Measurements from ENCODE around the gene RCOR1.
"Not testable (repeated sequence)": the region's sequence is repeated elsewhere in the genome, so short reads cannot be mapped to it uniquely, and the experiment has no call there.

RCOR1 gene

GRCh38 chr14:102557434-102558226 lies 34.8 kb upstream of the RCOR1 start:
- Histone ChIP-seq H3K4me3 (ENCODE audit: low read length) (no peak overlapping the region), H3K9ac (ENCODE audit: low read length) (no peak overlapping the region), H3K36me3 (ENCODE audit: control insufficient read depth, insufficient read depth, low read length) (no peaks in the 10 kb centered on the region), H3K4me1 (ENCODE audit: control insufficient read depth, insufficient read depth, low read length) (peaks cover 8% of the 10 kb centered on the region), H3K9me3 (ENCODE audit: control insufficient read depth, low read length) (no peaks in the 10 kb centered on the region), H3K27me3 (ENCODE audit: control insufficient read depth, insufficient read depth, low read length) (no peaks in the 10 kb centered on the region)

GRCh38 chr14:102558556-102558955 lies 33.9 kb upstream of the RCOR1 start:
- Histone ChIP-seq H3K36me3 (ENCODE audit: control insufficient read depth, insufficient read depth, low read length) (no peaks in the 10 kb centered on the region), H3K27me3 (ENCODE audit: control insufficient read depth, insufficient read depth, low read length) (no peaks in the 10 kb centered on the region), H3K9me3 (ENCODE audit: control insufficient read depth, low read length) (no peaks in the 10 kb centered on the region), H3K4me1 (ENCODE audit: control insufficient read depth, insufficient read depth, low read length) (peaks cover 5% of the 10 kb centered on the region), H3K9ac (ENCODE audit: low read length) (no peak overlapping the region), H3K4me3 (ENCODE audit: low read length) (no peak overlapping the region)

GRCh38 chr14:102560458-102561261 lies 31.8 kb upstream of the RCOR1 start:
- Histone ChIP-seq H3K9ac (ENCODE audit: low read length) (no peak overlapping the region), H3K36me3 (ENCODE audit: control insufficient read depth, insufficient read depth, low read length) (no peaks in the 10 kb centered on the region), H3K4me1 (ENCODE audit: control insufficient read depth, insufficient read depth, low read length) (no peaks in the 10 kb centered on the region), H3K4me3 (ENCODE audit: low read length) (no peak overlapping the region), H3K9me3 (ENCODE audit: control insufficient read depth, low read length) (no peaks in the 10 kb centered on the region), H3K27me3 (ENCODE audit: control insufficient read depth, insufficient read depth, low read length) (no peaks in the 10 kb centered on the region)

- no peaks in the 10 kb centered on the region for H3K27me3 ChIP-seq (ENCODE audit: control insufficient read depth, insufficient read depth, low read length)
- H3K4me3 ChIP-seq (ENCODE audit: low read length) = no peak overlapping the region
- H3K9ac ChIP-seq (ENCODE audit: low read length) = no peak overlapping the region
- peaks cover 6% of the 10 kb centered on the region for H3K4me1 ChIP-seq (ENCODE audit: control insufficient read depth, insufficient read depth, low read length)
- no peaks in the 10 kb centered on the region for H3K36me3 ChIP-seq (ENCODE audit: control insufficient read depth, insufficient read depth, low read length)
- H3K9me3 ChIP-seq (ENCODE audit: control insufficient read depth, low read length) = no peaks in the 10 kb centered on the region
Observed at GRCh38 chr14:102565331-102565887, 27.0 kb upstream of the RCOR1 start.

- H3K4me3 ChIP-seq (ENCODE audit: low read length) = no peak overlapping the region
Observed at GRCh38 chr14:102565959-102566358, 26.5 kb upstream of the RCOR1 start.

GRCh38 chr14:102568115-102568614 lies 24.3 kb upstream of the RCOR1 start:
- Histone ChIP-seq H3K27me3 (ENCODE audit: control insufficient read depth, insufficient read depth, low read length) (no peaks in the 10 kb centered on the region), H3K4me1 (ENCODE audit: control insufficient read depth, insufficient read depth, low read length) (peaks cover 6% of the 10 kb centered on the region), H3K4me3 (ENCODE audit: low read length) (no peak overlapping the region), H3K9ac (ENCODE audit: low read length) (peak overlapping the region; percentile 19), H3K36me3 (ENCODE audit: control insufficient read depth, insufficient read depth, low read length) (no peaks in the 10 kb centered on the region), H3K9me3 (ENCODE audit: control insufficient read depth, low read length) (no peaks in the 10 kb centered on the region)

More at GRCh38 chr14:102565959-102566358, 26.5 kb upstream of the RCOR1 start:
- Histone ChIP-seq H3K36me3 (ENCODE audit: control insufficient read depth, insufficient read depth, low read length) (no peaks in the 10 kb centered on the region), H3K9me3 (ENCODE audit: control insufficient read depth, low read length) (no peaks in the 10 kb centered on the region), H3K9ac (ENCODE audit: low read length) (no peak overlapping the region), H3K27me3 (ENCODE audit: control insufficient read depth, insufficient read depth, low read length) (no peaks in the 10 kb centered on the region), H3K4me1 (ENCODE audit: control insufficient read depth, insufficient read depth, low read length) (peaks cover 6% of the 10 kb centered on the region)

GRCh38 chr14:102570334-102570995 lies 22.0 kb upstream of the RCOR1 start:
- no peaks in the 10 kb centered on the region for H3K27me3 ChIP-seq (ENCODE audit: control insufficient read depth, insufficient read depth, low read length)

GRCh38 chr14:102571043-102571442 lies 21.4 kb upstream of the RCOR1 start:
- peaks cover 19% of the 10 kb centered on the region for H3K4me1 ChIP-seq (ENCODE audit: control insufficient read depth, insufficient read depth, low read length)
- H3K9me3 ChIP-seq (ENCODE audit: control insufficient read depth, low read length) = no peaks in the 10 kb centered on the region
- H3K27me3 ChIP-seq (ENCODE audit: control insufficient read depth, insufficient read depth, low read length) = no peaks in the 10 kb centered on the region
- H3K9ac ChIP-seq (ENCODE audit: low read length) = no peak overlapping the region
- no peak overlapping the region for H3K4me3 ChIP-seq (ENCODE audit: low read length)
- no peaks in the 10 kb centered on the region for H3K36me3 ChIP-seq (ENCODE audit: control insufficient read depth, insufficient read depth, low read length)

More at GRCh38 chr14:102570334-102570995, 22.0 kb upstream of the RCOR1 start:
- peaks cover 19% of the 10 kb centered on the region for H3K4me1 ChIP-seq (ENCODE audit: control insufficient read depth, insufficient read depth, low read length)
- H3K9ac ChIP-seq (ENCODE audit: low read length) = no peak overlapping the region
- H3K9me3 ChIP-seq (ENCODE audit: control insufficient read depth, low read length) = no peaks in the 10 kb centered on the region
- H3K36me3 ChIP-seq (ENCODE audit: control insufficient read depth, insufficient read depth, low read length) = no peaks in the 10 kb centered on the region
- H3K4me3 ChIP-seq (ENCODE audit: low read length) = no peak overlapping the region

GRCh38 chr14:102571478-102572042 lies 20.9 kb upstream of the RCOR1 start:
- Histone ChIP-seq H3K4me3 (ENCODE audit: low read length) (no peak overlapping the region), H3K9me3 (ENCODE audit: control insufficient read depth, low read length) (no peaks in the 10 kb centered on the region), H3K4me1 (ENCODE audit: control insufficient read depth, insufficient read depth, low read length) (peaks cover 19% of the 10 kb centered on the region), H3K36me3 (ENCODE audit: control insufficient read depth, insufficient read depth, low read length) (no peaks in the 10 kb centered on the region), H3K9ac (ENCODE audit: low read length) (no peak overlapping the region), H3K27me3 (ENCODE audit: control insufficient read depth, insufficient read depth, low read length) (no peaks in the 10 kb centered on the region)

- not testable (repeated sequence) for H3K9ac ChIP-seq (ENCODE audit: low read length); H3K4me3 ChIP-seq (ENCODE audit: low read length); H3K9me3 ChIP-seq (ENCODE audit: control insufficient read depth, low read length); H3K27me3 ChIP-seq (ENCODE audit: control insufficient read depth, insufficient read depth, low read length); H3K36me3 ChIP-seq (ENCODE audit: control insufficient read depth, insufficient read depth, low read length)
- peaks cover 18% of the 10 kb centered on the region for H3K4me1 ChIP-seq (ENCODE audit: control insufficient read depth, insufficient read depth, low read length)
Observed at GRCh38 chr14:102573161-102573560, 19.3 kb upstream of the RCOR1 start.

GRCh38 chr14:102573591-102574046 lies 18.8 kb upstream of the RCOR1 start:
- H3K9ac ChIP-seq (ENCODE audit: low read length) = no peak overlapping the region
- no peaks in the 10 kb centered on the region for H3K9me3 ChIP-seq (ENCODE audit: control insufficient read depth, low read length)
- H3K27me3 ChIP-seq (ENCODE audit: control insufficient read depth, insufficient read depth, low read length) = no peaks in the 10 kb centered on the region
- H3K36me3 ChIP-seq (ENCODE audit: control insufficient read depth, insufficient read depth, low read length) = no peaks in the 10 kb centered on the region
- no peak overlapping the region for H3K4me3 ChIP-seq (ENCODE audit: low read length)
- H3K4me1 ChIP-seq (ENCODE audit: control insufficient read depth, insufficient read depth, low read length) = peaks cover 13% of the 10 kb centered on the region

Measured in mucosa of stomach (tissue), 1 donor.